ENCODE measurements around the gene PLSCR3. TPM values are rescaled to one million over a fixed set of nuclear protein-coding genes. Genes with fewer than 3 reads are reported as not detected.
"Not testable (repeated sequence)": the region's sequence is repeated elsewhere in the genome, so short reads cannot be mapped to it uniquely, and the experiment has no call there.

Gene PLSCR3
- total and polyA plus RNA-seq, 2 experiments from 2014 or later = 25.9 to 40.3 TPM

GRCh38 chr17:7380321-7380720, 14.0 kb downstream of the PLSCR3 start:
- Histone ChIP-seq H3K27me3 (peaks cover 45% of the 10 kb centered on the region), H3K4me3 (no peak overlapping the region), H3K4me1 (ENCODE audit: low read depth) (no peaks in the 10 kb centered on the region), H3K27ac (no peak overlapping the region), H3K36me3 (no peaks in the 10 kb centered on the region), H3K9me3 (ENCODE audit: low read depth) (no peaks in the 10 kb centered on the region)
- DNase-seq (ENCODE audit: low read depth in 1 of 2, low spot score in 1 of 2) = peak in 1 of 2 donors; percentile 71
- TF ChIP-seq CTCF (IDR thresholded peaks at IDR 0.05; ENCODE audit: low read depth, low read length) = no peak

- Histone ChIP-seq H3K4me1 (ENCODE audit: low read depth) (no peaks in the 10 kb centered on the region), H3K36me3 (no peaks in the 10 kb centered on the region), H3K27ac (no peak overlapping the region), H3K27me3 (peaks cover 41% of the 10 kb centered on the region), H3K9me3 (ENCODE audit: low read depth) (no peaks in the 10 kb centered on the region), H3K4me3 (no peak overlapping the region)
- TF ChIP-seq CTCF (IDR thresholded peaks at IDR 0.05; ENCODE audit: low read depth, low read length) = no peak
- no peak for DNase-seq (ENCODE audit: low read depth in 1 of 2, low spot score in 1 of 2)
These were observed 15.2 kb downstream of the PLSCR3 start for GRCh38 chr17:7379134-7379533.

- Histone ChIP-seq H3K4me3 (no peak overlapping the region), H3K36me3 (no peaks in the 10 kb centered on the region), H3K27ac (no peak overlapping the region), H3K4me1 (ENCODE audit: low read depth) (no peaks in the 10 kb centered on the region), H3K27me3 (no peaks in the 10 kb centered on the region), H3K9me3 (ENCODE audit: low read depth) (no peaks in the 10 kb centered on the region)
- DNase-seq (ENCODE audit: low read depth in 1 of 2, low spot score in 1 of 2) = no peak
- no peak for TF ChIP-seq CTCF (IDR thresholded peaks at IDR 0.05; ENCODE audit: low read depth, low read length)
These were observed 20.0 kb downstream of the PLSCR3 start for GRCh38 chr17:7374353-7374752.

- Histone ChIP-seq H3K27me3 (no peaks in the 10 kb centered on the region), H3K9me3 (ENCODE audit: low read depth) (no peaks in the 10 kb centered on the region), H3K36me3 (no peaks in the 10 kb centered on the region), H3K4me1 (ENCODE audit: low read depth) (no peaks in the 10 kb centered on the region), H3K27ac (no peak overlapping the region), H3K4me3 (no peak overlapping the region)
- no peak for TF ChIP-seq CTCF (IDR thresholded peaks at IDR 0.05; ENCODE audit: low read depth, low read length)
- no peak for DNase-seq (ENCODE audit: low read depth in 1 of 2, low spot score in 1 of 2)
These were observed 23.5 kb downstream of the PLSCR3 start for GRCh38 chr17:7370853-7371252.

GRCh38 chr17:7369825-7370224, 24.5 kb downstream of the PLSCR3 start:
- Histone ChIP-seq H3K27ac (no peak overlapping the region), H3K27me3 (no peaks in the 10 kb centered on the region), H3K36me3 (no peaks in the 10 kb centered on the region), H3K4me3 (no peak overlapping the region), H3K9me3 (ENCODE audit: low read depth) (no peaks in the 10 kb centered on the region), H3K4me1 (ENCODE audit: low read depth) (no peaks in the 10 kb centered on the region)
- TF ChIP-seq CTCF (IDR thresholded peaks at IDR 0.05; ENCODE audit: low read depth, low read length) = no peak
- DNase-seq (ENCODE audit: low read depth in 1 of 2, low spot score in 1 of 2) = no peak

GRCh38 chr17:7368599-7368994, 25.7 kb downstream of the PLSCR3 start:
- not testable (repeated sequence) for H3K4me3 ChIP-seq; H3K36me3 ChIP-seq; DNase-seq (ENCODE audit: low read depth in 1 of 2, low spot score in 1 of 2); H3K27me3 ChIP-seq; H3K9me3 ChIP-seq (ENCODE audit: low read depth); H3K4me1 ChIP-seq (ENCODE audit: low read depth); H3K27ac ChIP-seq
